ENCODE results near the gene ATL1. TPM values are rescaled to one million over a fixed set of nuclear protein-coding genes. Genes with fewer than 3 reads are reported as not detected.

Gene ATL1
- total RNA-seq, 1 donor from 2014 or later: 7.4 TPM

DNA sequence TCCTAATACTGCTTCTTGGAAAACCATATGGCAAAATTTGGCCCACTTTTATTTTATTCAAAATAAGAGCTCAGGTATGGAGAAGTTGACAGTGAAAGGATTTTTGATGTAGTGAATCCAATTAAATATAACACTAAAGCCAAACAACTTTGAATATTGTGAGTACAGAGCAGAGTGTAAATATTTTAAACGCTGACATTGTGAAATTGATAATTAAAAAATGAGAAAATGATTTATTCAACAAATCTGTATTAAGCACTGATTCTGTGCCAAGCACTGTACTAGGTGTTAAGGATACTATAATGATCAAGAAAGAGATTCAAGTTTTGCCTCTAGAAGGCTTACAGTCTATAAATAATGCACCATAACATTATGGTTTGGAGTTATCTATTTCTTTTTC, 50.5 kb downstream of the ATL1 start:
- DNase-seq (ENCODE audit: extremely low spot score, unreplicated experiment): no peak
- H3K4me3 Mint-ChIP-seq (ENCODE audit: unreplicated experiment): no peak overlapping the region
- H3K36me3 Mint-ChIP-seq (ENCODE audit: unreplicated experiment): peaks cover 18% of the 10 kb centered on the region
- no peaks in the 10 kb centered on the region for H3K9me3 Mint-ChIP-seq (ENCODE audit: unreplicated experiment)
- no peaks in the 10 kb centered on the region for H3K27me3 Mint-ChIP-seq (ENCODE audit: unreplicated experiment)
- H3K27ac Mint-ChIP-seq (ENCODE audit: unreplicated experiment): no peak overlapping the region
- TF ChIP-seq, protein P1, sequence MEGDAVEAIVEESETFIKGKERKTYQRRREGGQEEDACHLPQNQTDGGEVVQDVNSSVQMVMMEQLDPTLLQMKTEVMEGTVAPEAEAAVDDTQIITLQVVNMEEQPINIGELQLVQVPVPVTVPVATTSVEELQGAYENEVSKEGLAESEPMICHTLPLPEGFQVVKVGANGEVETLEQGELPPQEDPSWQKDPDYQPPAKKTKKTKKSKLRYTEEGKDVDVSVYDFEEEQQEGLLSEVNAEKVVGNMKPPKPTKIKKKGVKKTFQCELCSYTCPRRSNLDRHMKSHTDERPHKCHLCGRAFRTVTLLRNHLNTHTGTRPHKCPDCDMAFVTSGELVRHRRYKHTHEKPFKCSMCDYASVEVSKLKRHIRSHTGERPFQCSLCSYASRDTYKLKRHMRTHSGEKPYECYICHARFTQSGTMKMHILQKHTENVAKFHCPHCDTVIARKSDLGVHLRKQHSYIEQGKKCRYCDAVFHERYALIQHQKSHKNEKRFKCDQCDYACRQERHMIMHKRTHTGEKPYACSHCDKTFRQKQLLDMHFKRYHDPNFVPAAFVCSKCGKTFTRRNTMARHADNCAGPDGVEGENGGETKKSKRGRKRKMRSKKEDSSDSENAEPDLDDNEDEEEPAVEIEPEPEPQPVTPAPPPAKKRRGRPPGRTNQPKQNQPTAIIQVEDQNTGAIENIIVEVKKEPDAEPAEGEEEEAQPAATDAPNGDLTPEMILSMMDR (IDR thresholded peaks at IDR 0.05): no peak
- peaks cover 12% of the 10 kb centered on the region for H3K4me1 Mint-ChIP-seq (ENCODE audit: unreplicated experiment)

DNA sequence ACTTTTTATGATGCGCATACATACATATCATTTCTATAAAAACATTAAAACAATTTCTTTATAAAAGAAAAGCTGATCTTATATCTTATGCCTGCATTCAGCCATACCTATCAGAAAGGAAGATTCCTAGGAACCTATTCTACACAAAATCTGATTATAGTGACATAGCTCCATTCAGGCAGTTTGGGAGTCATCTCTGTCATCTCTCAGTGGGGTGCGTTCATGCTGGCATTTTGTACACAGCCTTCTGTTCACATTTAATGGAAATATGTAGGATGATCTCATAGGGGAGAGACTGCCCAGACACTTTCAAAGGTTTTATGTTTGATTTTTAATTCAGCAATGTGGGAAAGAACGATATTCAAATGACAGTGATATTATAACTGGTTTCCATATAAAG, 52.9 kb downstream of the ATL1 start:
- peaks cover 2% of the 10 kb centered on the region for H3K4me1 Mint-ChIP-seq (ENCODE audit: unreplicated experiment)
- TF ChIP-seq, protein P1 (IDR thresholded peaks at IDR 0.05): no peak
- no peak for DNase-seq (ENCODE audit: extremely low spot score, unreplicated experiment)
- no peaks in the 10 kb centered on the region for H3K27me3 Mint-ChIP-seq (ENCODE audit: unreplicated experiment)
- H3K27ac Mint-ChIP-seq (ENCODE audit: unreplicated experiment): no peak overlapping the region
- no peaks in the 10 kb centered on the region for H3K9me3 Mint-ChIP-seq (ENCODE audit: unreplicated experiment)
- H3K4me3 Mint-ChIP-seq (ENCODE audit: unreplicated experiment): no peak overlapping the region
- H3K36me3 Mint-ChIP-seq (ENCODE audit: unreplicated experiment): peaks cover 21% of the 10 kb centered on the region

DNA sequence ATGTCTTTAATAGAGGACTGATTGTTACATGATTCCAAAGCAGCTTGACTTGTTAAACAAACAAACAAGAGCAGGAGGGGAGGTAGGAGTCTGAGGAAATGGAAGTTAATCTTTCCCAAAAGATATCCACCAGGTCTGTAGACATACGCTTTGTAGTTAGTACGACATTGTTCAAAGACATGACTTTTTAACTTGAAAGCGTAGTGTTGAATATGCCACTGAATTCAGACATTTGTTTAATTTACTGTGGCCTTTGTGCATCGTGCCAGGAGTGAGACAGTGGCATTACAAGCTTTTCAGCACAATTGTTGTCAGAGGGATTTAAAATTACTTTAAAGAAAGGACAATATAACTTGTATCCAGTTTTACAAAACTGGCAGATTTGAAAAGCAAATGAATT, 55.1 kb downstream of the ATL1 start:
- no peak overlapping the region for H3K27ac Mint-ChIP-seq (ENCODE audit: unreplicated experiment)
- no peaks in the 10 kb centered on the region for H3K9me3 Mint-ChIP-seq (ENCODE audit: unreplicated experiment)

DNA sequence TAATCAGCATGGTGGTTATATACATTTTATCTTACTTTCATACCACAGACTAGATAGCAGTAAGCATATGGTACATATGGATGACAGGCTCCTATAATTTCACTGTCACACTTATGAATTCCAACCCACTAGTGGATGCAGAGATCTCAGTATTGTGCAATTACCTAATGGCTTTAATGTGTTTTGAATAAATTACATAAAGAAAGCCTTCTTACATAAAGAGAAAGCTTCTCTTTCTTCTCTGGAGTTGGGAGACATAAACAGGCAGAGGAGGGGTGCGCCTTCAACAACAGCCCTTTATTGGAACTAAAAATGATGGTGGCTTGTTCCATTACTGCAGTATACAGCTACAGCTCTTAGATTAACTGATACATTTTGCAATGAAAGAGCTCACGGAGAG, 55.6 kb downstream of the ATL1 start:
- Mint-ChIP-seq H3K27ac (ENCODE audit: unreplicated experiment) (no peak overlapping the region), H3K4me3 (ENCODE audit: unreplicated experiment) (no peak overlapping the region), H3K9me3 (ENCODE audit: unreplicated experiment) (no peaks in the 10 kb centered on the region), H3K36me3 (ENCODE audit: unreplicated experiment) (peaks cover 15% of the 10 kb centered on the region), H3K4me1 (ENCODE audit: unreplicated experiment) (peaks cover 8% of the 10 kb centered on the region), H3K27me3 (ENCODE audit: unreplicated experiment) (no peaks in the 10 kb centered on the region)
- no peak for DNase-seq (ENCODE audit: extremely low spot score, unreplicated experiment)
- TF ChIP-seq, protein P1 (IDR thresholded peaks at IDR 0.05): no peak

More for the DNA sequence above, 55.1 kb downstream of the ATL1 start:
- Mint-ChIP-seq H3K27me3 (ENCODE audit: unreplicated experiment) (no peaks in the 10 kb centered on the region), H3K4me1 (ENCODE audit: unreplicated experiment) (peaks cover 3% of the 10 kb centered on the region), H3K4me3 (ENCODE audit: unreplicated experiment) (no peak overlapping the region), H3K36me3 (ENCODE audit: unreplicated experiment) (peaks cover 15% of the 10 kb centered on the region)
- TF ChIP-seq, protein P1 (IDR thresholded peaks at IDR 0.05): no peak
- DNase-seq (ENCODE audit: extremely low spot score, unreplicated experiment): no peak

DNA sequence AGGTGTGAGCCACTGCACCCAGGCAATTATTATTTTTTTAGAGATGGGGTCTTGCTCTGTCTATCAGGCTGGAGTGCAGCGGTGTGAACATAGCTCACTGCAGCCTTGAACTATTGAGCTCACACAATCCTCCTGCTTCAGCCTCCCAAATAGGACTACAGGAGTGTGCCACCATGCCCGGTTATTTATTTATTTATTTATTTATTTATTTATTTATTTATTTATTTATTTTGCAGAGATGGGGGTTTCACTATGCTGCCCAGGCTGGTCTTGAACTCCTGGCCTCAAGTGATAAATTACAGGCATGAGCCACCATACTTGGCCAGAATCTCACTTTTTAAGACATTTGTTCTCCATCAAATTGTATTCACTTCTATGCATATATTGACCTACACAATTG, 56.3 kb downstream of the ATL1 start:
- no peak overlapping the region for H3K27ac Mint-ChIP-seq (ENCODE audit: unreplicated experiment)
- no peak for DNase-seq (ENCODE audit: extremely low spot score, unreplicated experiment)
- TF ChIP-seq, protein P1 (IDR thresholded peaks at IDR 0.05): no peak
- peaks cover 9% of the 10 kb centered on the region for H3K4me1 Mint-ChIP-seq (ENCODE audit: unreplicated experiment)
- no peaks in the 10 kb centered on the region for H3K27me3 Mint-ChIP-seq (ENCODE audit: unreplicated experiment)
- no peak overlapping the region for H3K4me3 Mint-ChIP-seq (ENCODE audit: unreplicated experiment)
- no peaks in the 10 kb centered on the region for H3K9me3 Mint-ChIP-seq (ENCODE audit: unreplicated experiment)
- peaks cover 14% of the 10 kb centered on the region for H3K36me3 Mint-ChIP-seq (ENCODE audit: unreplicated experiment)
